Stimulated activated CD4-positive, alpha-beta T cell treated with anti-CD3 and anti-CD28 coated beads, Interleukin-4, amount 100 ng/mL, for 1 hour (primary cell): ENCODE results near the gene SLC8A3.

Experiments used
- DNase-seq: peaks from one replicate; pipeline ENCODE4 v3.0.0-alpha.2; 2020

Gene SLC8A3

DNA sequence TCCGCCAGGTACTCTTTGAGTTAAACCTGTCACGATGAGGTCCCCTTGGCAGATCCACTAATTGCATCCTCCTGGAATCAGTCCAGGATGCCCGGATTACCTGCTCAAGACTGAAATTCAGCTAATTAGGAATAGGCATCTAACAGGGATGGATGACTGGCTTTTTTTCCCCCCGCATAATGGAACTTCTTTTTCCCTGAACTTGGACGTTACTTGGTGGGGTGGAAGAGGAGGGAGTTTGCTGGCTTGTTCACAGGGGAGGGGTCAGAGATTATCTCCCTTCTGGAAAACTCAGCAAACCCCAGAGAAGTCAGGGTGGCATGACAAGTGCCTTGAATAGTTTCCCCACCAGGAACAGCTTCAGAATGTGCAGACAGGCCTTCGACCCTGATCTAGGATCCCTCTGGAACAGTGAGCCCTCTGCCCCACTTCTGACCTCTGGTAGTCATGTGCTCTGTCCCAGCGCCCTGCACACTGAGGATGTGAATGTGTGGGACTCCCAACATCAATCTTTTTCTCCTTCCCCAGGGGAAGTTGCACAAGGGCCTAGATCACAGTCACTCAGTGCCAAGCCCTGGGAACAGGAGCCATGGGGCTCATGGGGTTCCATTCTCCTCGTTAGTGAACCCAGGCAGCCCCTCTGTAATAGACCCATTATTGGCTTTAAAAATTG lies 167.1 kb downstream of the SLC8A3 start:
- DNase-seq = no peak

DNA sequence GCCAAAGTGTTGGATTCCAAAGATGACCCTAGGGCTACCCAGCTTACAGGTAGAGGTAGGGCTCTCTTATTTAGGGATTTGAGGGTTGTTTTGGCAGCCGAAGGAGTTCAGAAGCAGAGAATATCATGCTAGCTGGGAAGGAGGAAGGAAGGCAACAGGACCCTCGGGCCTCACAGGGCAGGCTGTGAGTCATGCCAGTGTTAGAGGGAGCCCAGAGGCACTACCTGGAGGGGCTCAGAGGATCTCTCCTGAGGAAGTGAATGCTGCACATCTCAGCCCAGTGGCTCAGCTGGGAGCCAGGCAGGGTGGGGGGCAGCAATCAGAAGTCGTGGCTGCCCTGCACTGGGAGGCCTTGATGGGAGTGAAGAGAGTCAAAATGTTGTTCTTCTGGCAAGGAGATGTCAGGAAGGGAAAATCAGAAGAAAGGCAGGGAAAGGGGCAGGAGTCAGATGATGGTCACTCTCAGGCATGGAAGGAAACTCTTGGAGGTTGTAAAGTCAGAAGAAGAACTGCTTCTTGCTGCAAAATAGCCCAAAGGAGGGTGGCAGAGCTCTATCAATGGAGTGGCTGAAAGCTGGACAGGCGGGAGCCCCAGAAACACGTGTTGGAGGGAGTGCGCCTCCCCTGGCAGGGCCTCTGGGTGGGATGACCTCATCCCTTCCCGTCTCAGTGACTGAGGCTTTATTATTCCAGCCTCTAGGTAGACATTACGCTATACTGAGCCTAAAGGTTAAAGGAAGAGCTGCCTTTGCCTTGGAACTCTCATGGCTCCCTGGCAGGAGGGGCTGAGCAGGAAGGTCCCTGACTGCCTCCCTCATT lies 168.2 kb downstream of the SLC8A3 start:
- no peak for DNase-seq

DNA sequence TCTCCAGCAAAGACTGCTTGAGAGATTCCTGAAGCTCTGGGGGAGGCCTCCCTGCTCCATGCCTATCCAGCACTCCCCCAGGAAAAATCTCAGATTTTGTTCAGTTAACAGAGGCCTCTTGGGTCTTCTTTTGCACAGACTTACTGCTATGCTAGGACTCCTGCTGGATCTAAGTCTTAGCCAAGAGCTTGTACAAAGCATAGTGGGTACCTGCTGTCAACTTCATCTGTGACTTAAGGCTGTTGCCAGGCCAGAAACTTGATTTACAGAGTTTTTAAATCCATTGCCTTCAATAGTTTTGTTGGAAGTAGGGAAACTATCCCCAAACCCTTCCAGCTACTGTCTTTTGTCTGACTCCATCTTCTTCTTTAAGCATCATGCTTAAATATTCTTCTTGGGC lies 169.1 kb downstream of the SLC8A3 start:
- no peak for DNase-seq

DNA sequence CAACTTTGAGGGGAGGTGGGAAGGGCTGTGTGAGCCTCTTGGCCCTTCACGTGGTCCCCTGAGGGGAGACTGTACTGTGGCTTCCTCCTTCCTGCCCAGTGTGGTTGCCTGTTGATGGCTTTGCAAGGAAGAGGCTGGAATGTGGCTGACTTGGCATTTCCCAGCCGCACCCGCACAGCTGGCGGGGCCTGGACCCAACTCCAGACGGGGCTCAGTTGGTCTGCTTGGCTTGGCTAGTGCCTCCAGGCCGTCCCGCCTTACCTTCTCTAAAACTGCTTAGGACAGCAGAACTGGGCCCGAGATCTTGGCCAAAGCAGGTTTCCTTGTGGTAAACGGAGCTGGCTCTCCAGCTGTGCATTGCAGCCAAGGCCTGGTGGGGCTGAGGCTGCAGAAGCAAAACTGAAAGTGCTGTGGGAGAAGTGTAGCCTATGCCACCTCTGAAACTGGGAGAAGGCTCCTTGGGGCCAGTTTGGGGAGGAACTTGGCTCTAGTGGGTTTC lies 170.0 kb downstream of the SLC8A3 start:
- no peak for DNase-seq

DNA sequence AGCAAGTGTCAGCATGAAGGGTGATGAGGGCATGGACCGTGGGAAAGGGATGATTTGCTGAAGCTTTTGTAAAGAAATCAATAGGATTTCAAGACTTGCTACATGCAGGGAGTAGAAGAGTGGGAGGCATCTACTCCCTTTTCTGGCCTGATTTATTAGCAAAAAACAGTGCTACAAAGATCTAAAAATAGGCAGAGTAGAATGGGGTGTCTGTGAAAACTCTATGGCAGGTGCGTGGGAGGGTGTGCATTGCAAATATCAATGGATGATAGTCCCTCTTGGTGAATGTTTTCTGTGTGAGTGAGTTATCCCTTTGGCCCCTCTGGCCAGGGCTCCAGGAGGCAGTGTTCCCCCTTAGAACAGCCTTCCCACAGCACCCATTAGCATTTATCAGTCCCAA lies 170.5 kb downstream of the SLC8A3 start:
- no peak for DNase-seq

DNA sequence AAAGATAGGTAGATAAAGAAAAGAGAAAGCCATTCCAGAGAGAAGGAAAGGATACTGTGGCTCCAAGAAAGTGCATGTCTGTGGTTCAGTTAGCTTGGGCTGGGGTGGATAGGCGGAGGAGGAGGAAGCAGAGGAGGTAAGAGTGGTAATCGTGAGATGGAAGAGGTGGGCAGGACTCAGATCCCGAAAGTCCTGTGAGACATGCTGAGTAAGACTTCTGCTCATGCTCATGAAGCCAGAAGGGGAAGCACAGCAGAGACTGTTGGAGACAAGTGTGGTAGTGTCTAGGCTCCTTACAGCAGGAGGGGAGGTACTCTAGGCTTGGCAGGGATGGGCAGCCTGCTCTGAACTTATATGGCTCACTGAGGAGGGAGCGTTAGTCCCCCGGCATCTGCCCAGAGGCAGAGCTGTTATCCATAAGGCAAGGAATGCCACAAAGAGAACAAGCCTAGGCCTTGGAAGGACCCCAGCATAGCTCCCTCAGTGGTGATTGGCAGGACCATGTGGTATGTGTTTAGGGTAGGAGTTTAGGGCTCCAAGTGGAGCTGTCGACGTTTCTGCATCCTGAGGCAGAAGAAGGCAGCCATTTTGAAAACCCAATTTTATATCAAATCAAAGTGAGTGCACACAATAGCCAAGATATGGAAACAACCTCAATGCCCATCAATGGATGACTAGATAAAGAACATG lies 174.2 kb downstream of the SLC8A3 start:
- DNase-seq = no peak

DNA sequence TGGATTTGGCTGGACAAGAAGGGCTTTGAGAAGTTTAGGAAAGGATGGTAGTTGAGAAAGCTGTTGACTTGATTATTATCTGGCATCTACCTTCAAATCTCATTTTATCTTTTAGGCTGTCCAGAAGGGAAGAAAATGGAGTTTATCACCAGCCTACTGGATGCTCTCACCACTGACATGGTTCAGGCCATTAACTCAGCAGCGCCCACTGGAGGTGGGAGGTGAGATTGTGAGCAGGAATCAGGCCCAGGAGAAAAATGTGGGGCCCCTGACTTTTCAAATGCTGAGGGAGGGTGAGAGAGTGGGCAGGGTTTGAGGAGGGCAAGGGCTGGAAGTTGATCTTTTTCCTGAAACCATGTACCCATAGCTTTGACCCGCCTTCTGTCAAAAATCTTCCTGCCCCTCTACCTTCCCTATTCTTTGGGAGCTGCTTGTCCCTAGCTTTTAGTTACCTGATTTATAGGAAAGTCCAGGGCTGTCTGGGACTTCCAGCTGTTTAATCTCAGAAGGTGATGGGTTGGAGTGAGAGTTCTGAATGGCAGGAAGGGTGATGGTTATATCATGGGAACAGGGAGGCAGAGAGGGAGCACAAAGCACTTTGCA lies 175.4 kb downstream of the SLC8A3 start:
- DNase-seq = peak; percentile 26

DNA sequence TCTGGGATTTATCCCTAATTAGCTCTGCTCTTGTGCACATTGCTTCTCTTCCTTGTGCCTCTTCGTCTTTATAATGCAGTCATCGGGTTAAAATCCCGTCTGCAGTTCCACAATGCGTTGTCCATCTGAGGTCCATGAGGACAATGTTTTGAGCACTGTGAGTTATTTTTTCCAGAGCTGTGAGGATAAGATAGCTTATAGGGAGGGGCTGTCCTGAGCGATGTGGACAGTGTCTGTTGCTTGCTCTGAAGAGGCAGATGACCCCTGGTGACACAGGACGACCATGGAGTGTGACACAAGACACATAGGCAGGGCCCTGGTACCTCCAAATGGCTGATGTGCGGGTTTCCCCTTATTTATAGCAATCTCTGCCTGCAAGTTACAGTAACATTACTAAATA lies 177.0 kb downstream of the SLC8A3 start:
- no peak for DNase-seq

DNA sequence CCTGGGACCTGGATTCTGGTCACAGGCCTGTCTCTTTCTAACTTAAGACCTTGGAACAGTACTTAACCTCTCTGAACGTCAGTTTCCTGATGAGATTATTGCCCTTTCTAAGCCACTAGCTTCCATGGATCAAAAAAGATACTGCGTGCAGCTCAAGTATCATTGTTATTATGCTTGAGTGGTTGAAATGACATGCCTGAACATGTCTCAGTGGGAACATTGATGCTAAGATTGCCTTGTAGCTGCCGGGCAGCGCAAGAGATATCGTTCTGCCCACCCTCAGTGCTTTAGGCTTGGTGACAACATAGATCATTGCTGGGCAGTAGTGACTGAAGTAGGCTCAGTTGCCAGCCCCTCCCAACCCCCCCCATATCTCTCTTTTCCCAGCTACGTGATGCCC lies 177.7 kb downstream of the SLC8A3 start:
- no peak for DNase-seq

DNA sequence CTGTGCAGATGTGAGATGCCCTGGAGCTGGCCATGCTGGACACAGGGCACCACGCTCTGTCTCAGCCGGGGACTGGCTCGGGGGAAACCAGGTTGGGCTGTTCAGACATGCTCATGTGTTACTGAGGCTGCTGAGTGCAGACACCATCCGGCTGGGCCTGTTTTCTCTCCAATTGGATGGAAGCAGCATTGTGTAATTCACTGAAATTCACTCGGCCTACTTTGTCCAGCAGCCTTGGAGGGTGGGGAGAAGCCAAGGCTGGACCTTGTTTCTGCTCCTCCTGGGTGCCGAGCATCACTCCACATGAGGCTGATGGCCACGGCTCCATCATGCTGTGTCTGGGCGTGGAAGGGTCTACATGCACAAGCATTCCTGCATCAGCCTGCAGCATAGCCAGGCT lies 178.8 kb downstream of the SLC8A3 start:
- DNase-seq = no peak

DNA sequence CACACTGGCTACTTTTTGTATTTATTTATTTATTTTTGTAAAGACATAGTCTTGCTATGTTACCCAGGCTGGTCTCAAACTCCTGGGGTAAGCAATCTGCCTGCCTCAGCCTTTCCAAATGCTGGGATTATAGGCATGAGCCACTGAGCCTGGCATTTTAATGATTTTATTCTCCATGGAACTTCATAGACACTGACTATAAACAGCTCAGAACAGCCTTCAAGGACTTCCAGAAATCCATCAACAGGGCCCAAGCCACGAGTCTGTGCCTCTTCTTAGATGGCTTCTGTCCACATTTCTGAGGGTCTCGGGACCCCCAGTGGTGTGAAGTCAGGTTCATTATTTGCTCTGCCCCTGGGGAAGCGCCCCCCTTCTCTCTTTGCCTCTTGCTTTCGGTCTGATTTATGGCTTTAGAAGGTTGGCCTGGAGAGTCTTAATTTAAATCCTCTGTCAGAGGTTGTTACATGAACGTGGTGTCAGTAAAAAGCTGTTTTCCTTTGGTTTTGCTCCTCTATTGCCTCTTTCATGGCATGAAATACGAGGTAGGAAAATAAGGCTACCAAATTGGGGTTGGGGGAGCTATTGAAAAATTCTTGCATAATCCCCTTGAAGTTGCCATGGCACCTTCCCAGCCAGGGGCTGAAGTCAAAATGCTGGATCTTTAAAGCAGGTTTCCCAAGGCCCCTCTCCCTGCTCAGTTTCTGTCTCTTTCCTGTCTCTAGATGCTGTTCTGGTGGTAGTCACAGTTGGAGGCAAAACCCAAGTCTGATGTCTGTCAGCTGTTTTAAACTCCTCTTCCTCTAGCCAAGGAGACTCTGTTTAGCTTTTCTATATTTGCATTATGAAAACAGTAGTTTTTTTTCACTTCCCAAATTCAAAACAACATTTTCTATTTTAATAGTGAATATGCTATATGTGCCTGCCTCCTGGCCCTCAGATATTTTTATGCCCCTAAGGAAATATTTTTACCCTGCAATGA lies 180.2 kb downstream of the SLC8A3 start:
- DNase-seq = no peak

DNA sequence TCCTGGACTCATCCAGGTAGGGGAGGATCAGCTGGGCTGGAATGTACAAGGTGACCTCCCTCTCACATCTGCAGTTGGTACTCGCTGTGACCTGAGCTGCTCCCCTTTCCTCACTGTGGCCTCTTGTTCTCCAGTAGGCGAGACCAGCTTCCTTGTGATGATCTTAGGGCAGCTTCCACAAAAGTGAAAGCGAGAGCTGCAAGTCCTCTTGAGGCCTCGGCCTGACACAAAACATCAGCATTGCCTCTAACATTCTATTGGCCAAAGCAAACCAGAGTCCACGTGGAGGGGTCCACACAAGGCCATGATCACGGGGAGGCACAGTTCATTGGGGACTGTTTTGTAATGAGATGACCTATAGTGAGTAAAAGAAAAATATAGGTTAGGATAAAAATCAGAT lies 182.1 kb downstream of the SLC8A3 start:
- DNase-seq = no peak

DNA sequence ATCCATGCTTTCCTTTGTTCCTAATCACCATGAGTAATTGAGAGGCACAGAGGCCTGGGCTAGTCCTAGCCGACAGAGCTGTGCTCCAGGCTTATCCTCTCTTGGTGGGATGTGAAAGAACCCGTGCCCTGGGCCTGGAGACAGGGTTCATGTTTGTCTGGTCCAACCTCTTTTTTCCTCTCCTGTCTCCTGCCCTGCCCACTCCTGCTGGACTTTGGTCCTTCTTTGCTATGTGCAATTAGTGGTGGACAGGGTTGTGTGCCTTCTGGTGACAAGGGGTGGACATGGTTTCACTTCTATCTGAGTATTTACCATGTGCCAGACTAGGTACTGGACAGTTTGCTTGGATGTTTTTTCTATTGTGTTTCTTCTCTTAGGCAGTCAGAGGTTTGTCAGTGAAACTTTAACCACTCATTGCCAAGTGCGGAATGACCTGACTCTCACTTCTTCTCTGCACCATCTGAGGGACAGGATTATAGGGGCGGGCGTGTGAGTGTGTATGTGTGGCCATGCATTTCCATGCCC lies 183.4 kb downstream of the SLC8A3 start:
- DNase-seq = no peak

DNA sequence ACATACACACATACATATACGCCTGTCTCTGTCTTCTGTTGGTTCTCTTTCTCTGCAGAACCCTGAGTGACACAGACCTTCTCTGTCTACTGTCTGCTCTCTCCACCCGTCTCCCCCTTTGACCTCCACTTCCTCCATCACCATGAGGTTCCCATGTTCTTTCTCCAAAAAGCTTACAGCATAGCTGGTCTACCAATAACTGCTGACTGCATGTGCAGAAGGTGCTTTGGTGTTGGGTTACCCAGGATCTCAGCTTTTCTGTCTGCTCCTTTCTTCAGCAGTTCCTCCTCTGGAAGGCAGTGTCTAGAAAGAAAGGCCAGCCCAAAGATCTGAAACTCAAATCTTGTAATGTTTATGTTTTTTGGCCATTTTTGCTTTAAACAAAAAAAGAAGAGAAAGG lies 184.0 kb downstream of the SLC8A3 start:
- no peak for DNase-seq

DNA sequence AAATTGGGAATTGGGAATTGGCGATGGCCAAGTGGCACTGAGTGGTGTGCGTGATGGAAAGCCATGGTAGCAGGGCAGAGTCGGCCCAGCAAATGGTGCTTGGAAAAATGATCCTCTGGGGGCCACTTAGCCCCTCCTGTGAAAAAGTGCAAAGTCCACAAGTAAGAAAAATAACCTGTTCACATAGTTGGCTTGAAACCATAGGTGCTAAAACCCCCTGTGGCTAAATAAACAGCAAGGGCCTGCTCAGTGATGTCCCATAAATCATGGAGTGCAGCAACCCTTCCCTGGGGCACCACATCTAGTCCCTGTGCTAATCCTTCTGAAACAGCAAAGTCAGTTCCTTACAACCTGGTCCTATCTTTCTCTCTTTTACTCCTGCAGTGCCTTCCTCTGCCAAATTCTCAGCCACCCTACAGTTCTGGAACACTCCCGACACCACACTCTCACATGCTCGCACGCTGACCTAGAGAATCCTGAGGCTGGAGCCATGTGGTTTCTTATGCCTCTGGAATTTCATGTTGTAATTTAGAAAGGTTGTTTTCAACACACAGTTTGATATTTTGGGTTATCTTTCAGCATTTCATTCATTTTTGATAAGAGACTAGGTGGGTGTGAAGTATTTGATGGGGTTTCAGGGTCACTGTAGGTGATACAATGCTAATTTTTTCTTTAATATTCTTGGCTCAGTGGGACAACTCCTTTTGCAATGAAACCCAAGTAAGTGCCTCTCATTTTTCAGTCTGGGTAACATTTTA lies 186.0 kb downstream of the SLC8A3 start:
- no peak for DNase-seq

DNA sequence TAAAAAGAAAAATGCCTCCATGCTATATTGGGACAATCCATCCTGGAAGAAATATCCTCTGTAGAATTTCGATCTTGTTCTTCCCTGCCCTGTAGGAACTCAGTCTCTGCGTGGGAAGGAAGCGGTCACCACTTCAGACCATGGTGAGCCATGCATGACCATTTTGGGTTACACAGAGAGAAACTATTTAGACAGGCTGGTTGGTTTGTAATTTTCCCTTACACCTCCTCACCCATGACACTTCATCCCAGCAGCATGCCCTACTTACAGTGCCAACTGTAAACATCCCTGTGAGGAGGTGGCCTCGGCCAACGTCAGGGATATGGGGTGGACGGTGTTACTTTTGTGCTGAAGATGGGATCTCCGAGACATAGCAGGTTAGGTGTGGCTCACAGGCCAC lies 188.2 kb downstream of the SLC8A3 start:
- DNase-seq = no peak

DNA sequence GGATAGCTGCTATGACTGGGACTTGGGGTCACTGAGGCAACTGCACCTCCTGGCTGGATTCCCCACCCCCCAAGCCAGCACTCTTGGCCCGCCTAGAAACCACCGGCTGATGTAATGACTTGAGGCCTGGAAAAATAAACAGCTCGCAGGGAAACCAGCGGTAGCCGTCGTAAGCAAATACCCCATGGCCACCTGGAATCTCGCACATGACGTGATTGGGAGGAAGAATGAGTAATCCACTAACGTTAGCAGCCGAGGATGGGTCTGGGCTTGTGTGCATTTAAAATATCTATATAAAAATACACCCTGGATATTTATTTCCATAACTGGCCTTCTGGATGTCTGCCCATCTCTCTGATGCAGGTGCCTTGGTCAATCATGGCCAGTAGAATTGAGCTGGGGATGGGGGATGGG lies 189.5 kb downstream of the SLC8A3 start:
- no peak for DNase-seq

DNA sequence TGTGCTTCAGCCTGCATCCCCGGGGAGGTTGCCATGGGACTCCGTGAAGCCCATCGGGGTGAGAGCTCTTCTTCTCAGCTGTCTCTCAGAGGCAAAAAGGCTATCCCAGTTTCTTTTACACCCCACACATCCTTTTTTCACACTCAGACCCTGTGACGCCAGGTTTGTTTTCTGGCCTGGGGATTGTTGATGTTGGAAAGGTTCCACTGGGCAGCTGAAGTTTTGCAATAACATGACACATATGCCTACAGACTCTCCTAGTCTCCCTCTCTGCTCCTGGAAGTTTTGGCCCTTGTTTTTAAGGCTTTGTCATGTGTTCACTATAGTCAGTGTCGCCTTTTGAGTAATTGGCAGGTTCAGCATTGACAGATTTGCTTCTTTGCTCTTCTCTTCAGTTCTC lies 190.9 kb downstream of the SLC8A3 start:
- no peak for DNase-seq

DNA sequence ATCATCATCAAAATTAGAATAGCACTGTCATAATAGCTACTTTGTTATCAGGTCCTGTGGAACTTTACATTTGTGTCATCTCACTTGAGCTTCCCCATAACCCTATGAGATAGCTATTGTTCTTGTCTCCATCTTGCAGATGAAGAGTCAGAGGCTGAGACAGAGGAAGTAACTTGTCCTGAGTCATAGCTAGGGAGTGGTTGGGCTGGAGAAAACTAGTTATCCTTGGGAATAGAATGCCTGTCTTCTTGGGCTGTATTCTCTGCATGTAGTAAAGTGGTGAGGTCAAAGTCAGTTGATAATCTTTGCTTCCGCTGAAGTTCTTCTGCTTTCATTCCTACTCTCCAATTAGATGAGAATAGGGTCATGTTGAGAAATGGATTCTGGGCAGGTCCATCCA lies 192.5 kb downstream of the SLC8A3 start:
- DNase-seq = no peak
